Activated T-helper 1 cell treated with Interleukin-2 at 50 U/mL for 16 hours (primary cell): ENCODE data around the gene IFT22.
"Not testable (repeated sequence)": the region's sequence is repeated elsewhere in the genome, so short reads cannot be mapped to it uniquely, and the experiment has no call there.

Experiments
- DNase-seq: peaks from one replicate; pipeline ENCODE4 v3.0.0-alpha.2; 2020; ENCODE audit warnings: low read depth

The IFT22 gene

DNA sequence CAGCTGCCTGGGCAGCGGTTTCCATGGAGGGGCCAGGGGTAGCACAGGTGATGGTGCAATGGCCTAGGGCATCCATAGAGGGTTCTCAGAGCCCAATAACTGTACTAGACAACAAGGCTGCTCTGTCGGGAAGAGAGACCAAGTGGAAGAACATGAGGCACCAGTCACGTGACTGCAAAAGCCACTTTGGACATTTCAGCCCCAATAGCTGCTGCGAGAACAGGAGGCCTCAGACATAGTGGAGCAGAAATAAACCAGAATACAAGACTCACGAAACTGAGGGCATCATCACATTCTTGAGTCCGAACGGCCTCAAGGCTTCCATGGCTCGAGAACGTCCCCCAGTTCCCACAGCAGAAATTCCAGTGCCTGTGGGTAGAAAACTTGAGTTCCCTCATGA, 44.5 kb downstream of the IFT22 start:
- no peak for DNase-seq

DNA sequence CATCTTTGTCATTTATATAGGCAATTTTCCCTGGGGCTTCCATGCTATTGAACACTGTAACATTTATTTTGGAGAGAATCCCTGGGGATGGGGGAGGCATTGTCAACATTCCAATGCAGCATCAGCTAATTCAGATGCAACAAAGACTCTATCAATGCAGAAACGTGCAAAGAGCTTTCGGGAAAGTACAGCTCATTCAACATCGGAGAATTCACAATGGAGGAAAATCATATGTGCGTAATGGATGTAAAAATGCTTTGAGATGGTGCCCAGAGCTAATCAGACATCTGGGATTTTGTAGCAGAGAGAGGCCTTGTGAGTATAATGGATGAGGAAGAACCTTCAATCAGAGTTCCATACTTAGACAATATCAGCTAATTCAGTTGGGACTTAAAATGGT, 48.4 kb downstream of the IFT22 start:
- DNase-seq, result no peak

DNA sequence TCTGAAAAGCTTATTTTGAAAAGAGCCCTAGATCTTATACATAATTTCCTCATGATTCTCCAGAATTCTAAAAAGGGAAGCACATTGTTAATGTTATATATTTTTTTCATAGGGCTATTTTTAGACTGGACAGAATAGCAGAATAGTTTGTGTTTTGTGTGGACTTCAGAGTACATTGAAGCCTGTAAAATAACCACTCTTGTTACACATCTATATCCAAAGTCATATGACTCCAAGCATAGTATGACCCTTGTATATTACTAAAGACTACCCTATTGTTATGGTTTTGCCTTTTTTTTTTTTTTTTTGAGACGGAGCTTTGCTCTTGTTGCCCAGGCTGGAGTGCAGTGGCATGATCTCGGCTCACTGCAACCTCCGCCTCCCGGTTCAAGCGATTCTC, 50.6 kb downstream of the IFT22 start:
- no peak for DNase-seq

DNA sequence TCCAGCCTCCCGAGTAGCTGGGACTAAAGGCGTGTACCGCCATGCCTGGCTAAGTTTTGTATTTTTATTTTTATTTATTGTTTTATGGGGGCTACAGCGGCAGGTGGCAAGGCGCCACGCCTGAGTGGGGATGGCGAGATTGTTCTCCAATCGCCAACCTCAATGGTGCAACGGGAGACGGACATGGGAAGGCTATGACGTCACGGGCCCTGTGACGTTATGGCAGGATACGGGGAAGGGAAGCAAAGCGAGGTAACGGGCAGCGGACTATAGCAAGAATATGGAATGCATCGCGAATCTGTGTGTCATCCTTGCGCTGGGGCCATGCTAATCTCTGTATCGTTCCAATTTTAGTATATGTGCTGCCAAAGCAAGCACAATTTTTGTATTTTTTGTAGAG, 51.9 kb downstream of the IFT22 start:
- no peak for DNase-seq

DNA sequence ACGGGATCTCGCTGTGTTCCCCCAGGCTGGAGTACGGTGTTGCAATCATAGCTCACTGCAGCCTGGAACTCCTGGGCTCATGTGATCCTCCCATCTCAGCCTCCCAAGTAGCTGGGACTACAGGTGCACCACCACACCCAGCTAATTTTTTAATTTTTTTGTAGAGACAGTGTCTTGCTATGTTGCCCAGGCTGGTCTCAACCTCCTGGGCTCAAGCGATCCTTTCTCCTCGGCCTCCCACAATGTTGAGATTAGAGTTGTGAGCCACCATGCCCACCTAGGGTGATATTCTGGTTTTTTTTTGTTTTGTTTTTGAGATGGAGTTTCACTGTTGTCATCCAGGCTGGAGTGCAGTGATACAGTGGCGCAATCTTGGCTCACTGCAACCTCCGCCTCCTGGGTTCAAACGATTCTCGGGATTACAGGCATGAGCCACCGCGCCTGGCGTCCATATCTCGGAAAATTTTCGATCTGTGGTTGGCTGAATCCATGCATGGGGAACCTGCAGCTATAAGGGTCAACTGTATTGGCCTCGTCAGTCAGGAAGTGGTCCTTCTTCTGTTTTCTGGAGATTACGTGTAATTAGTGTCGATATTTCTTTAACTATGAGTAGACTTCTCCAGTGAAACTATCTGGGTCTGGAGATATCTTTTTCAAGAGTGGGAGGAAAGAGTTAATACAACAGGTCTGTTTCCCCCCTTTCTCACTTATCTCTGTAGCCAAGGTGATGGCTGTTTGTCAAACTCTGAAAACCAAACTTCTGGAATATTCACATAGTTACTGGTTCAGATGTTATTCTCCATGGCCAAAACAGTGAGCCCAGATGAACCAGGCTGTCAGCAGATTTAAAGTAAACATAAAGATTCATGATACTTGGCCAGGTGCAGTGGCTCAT, 55.7 kb downstream of the IFT22 start:
- no peak for DNase-seq

DNA sequence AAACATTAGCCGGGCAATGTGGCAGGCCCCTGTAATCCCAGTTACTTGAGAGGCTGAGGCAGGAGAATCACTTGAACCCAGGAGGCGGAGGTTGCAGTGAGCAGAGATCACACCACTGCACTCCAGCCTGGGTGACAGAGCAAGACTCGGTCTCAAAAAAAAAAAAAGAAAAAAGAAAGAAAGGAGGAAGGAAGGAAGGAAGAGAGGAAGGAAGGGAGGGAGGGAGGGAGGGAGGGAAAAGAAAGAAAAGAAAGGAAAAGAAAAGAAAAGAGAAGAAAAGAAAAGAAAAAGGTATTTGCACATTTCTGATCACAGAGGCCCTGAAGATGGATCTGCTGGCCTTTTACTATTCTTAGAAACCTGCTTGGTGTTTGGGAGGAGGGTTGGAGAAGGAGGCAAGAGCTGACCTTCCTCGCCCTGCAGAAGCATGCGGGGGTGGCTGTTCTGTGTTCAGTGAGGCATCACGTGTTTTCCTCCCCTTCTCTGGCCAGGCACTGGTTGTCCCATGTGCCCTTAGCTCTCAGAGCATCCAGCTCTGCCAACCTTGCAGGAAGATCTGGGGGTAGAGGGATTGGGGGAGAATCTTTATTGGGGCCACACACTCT, 57.4 kb downstream of the IFT22 start:
- DNase-seq, result not testable (repeated sequence)
